ENCODE measurements around the gene SETDB1.
A peak's percentile ranks its signal among the peaks of the same experiment; 100 is the strongest.

SETDB1 gene

GRCh38 chr1:150994248-150994647 is 68.1 kb downstream of the SETDB1 start:
- no peak for TF ChIP-seq POLR2AphosphoS5 (IDR thresholded peaks at IDR 0.05; ENCODE audit: low read depth)
- TF ChIP-seq CTCF (IDR thresholded peaks at IDR 0.05; ENCODE audit: insufficient read depth, low read length): no peak
- TF ChIP-seq REST (IDR thresholded peaks at IDR 0.05; ENCODE audit: insufficient replicate concordance, low read depth): no peak
- TF ChIP-seq GABPA (IDR thresholded peaks at IDR 0.05; ENCODE audit: low read depth): no peak
- TF ChIP-seq SPI1 (IDR thresholded peaks at IDR 0.05; ENCODE audit: borderline replicate concordance, low read depth): no peak
- no peak overlapping the region for H3K27ac ChIP-seq (replicated peaks)
- no peak for DNase-seq (ENCODE audit: low read depth in 1 of 2, low spot score in 1 of 2)
- H3K27me3 ChIP-seq (ENCODE audit: insufficient read depth, poor library complexity, severe bottlenecking): no peaks in the 10 kb centered on the region
- no peak overlapping the region for H3K4me3 ChIP-seq (replicated peaks; ENCODE audit: insufficient read depth, low read length)

- TF ChIP-seq POLR2AphosphoS5 (IDR thresholded peaks at IDR 0.05; ENCODE audit: low read depth) (no peak), SPI1 (IDR thresholded peaks at IDR 0.05; ENCODE audit: borderline replicate concordance, low read depth) (no peak), GABPA (IDR thresholded peaks at IDR 0.05; ENCODE audit: low read depth) (no peak), REST (IDR thresholded peaks at IDR 0.05; ENCODE audit: insufficient replicate concordance, low read depth) (no peak), CTCF (IDR thresholded peaks at IDR 0.05; ENCODE audit: insufficient read depth, low read length) (no peak)
- no peaks in the 10 kb centered on the region for H3K27me3 ChIP-seq (ENCODE audit: insufficient read depth, poor library complexity, severe bottlenecking)
- no peak for DNase-seq (ENCODE audit: low read depth in 1 of 2, low spot score in 1 of 2)
- no peak overlapping the region for H3K27ac ChIP-seq (replicated peaks)
- H3K4me3 ChIP-seq (replicated peaks; ENCODE audit: insufficient read depth, low read length): no peak overlapping the region
These were observed 69.3 kb downstream of the SETDB1 start for GRCh38 chr1:150995460-150995859.

- Histone ChIP-seq H3K4me3 (replicated peaks; ENCODE audit: insufficient read depth, low read length) (no peak overlapping the region), H3K27ac (replicated peaks) (no peak overlapping the region), H3K27me3 (ENCODE audit: insufficient read depth, poor library complexity, severe bottlenecking) (no peaks in the 10 kb centered on the region)
- TF ChIP-seq GABPA (IDR thresholded peaks at IDR 0.05; ENCODE audit: low read depth) (no peak), CTCF (IDR thresholded peaks at IDR 0.05; ENCODE audit: insufficient read depth, low read length) (peak; percentile 27)
- no peak for DNase-seq (ENCODE audit: low read depth in 1 of 2, low spot score in 1 of 2)
These were observed 69.7 kb downstream of the SETDB1 start for GRCh38 chr1:150995896-150996295.

- TF ChIP-seq SPI1 (IDR thresholded peaks at IDR 0.05; ENCODE audit: borderline replicate concordance, low read depth): no peak
- no peak for DNase-seq (ENCODE audit: low read depth in 1 of 2, low spot score in 1 of 2)
- Histone ChIP-seq H3K4me3 (replicated peaks; ENCODE audit: insufficient read depth, low read length) (no peak overlapping the region), H3K27me3 (ENCODE audit: insufficient read depth, poor library complexity, severe bottlenecking) (no peaks in the 10 kb centered on the region), H3K27ac (replicated peaks) (no peak overlapping the region)
These were observed 71.1 kb downstream of the SETDB1 start for GRCh38 chr1:150997126-150997872.

Measured in HL-60 (cell line).